Measurements from ENCODE around the gene FECH.

DNA sequence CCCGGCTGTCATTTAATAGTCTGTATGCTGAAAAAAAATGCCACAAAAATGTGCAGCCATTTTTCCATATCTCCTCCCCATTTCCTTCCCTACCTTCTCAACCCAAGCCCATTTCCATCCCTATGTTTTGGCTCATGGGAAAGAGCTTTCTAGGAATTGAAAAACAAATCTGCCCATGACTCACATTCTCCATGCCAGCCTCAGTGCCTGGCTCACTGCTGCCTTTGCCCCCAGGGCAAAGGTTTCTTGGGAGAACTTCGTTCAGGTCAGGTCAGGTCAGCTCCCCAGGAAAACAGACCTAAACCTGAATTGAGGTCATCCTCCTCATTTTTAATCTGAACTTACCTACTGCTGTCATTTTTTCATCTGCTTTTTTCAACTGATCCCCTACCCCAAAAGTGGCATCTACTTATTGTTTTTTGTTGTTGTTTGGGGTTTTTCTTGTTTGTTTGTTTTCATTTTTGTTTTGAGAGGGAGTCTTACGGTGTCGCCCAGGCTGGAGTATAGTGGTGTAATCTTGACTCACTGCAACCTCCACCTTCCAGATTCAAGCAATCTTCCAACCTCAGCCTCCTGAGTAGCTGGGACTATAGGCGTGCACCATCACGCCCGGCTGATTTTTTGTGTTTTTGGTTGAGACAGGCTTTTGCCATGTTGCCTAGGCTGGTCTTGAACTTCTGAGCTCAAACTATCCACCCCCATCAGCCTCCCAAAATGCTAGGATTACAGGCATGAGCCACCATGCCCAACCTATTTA is 66.7 kb downstream of the FECH start:
- TF ChIP-seq, protein P1, sequence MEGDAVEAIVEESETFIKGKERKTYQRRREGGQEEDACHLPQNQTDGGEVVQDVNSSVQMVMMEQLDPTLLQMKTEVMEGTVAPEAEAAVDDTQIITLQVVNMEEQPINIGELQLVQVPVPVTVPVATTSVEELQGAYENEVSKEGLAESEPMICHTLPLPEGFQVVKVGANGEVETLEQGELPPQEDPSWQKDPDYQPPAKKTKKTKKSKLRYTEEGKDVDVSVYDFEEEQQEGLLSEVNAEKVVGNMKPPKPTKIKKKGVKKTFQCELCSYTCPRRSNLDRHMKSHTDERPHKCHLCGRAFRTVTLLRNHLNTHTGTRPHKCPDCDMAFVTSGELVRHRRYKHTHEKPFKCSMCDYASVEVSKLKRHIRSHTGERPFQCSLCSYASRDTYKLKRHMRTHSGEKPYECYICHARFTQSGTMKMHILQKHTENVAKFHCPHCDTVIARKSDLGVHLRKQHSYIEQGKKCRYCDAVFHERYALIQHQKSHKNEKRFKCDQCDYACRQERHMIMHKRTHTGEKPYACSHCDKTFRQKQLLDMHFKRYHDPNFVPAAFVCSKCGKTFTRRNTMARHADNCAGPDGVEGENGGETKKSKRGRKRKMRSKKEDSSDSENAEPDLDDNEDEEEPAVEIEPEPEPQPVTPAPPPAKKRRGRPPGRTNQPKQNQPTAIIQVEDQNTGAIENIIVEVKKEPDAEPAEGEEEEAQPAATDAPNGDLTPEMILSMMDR (IDR thresholded peaks at IDR 0.05) = no peak
- TF ChIP-seq POLR2A (IDR thresholded peaks at IDR 0.05) (no peak), EP300 (IDR thresholded peaks at IDR 0.05) (no peak)
